Head of caudate nucleus (tissue), 42 donors: ENCODE data around the gene IL17RC.
"Not testable (repeated sequence)": the region's sequence is repeated elsewhere in the genome, so short reads cannot be mapped to it uniquely, and the experiment has no call there.

Experiments used
- DNase-seq, 42 donors: peaks; one replicate each; pipeline versions ENCODE4 v3.0.0 to v3.0.0-alpha.2; 2020 to 2021; ENCODE audit warnings: mixed read lengths in 7 of 42
- intact Hi-C: fragments of 100-400 bp; cut with DNase I; formaldehyde crosslinking; loops from one replicate; pipeline ENCODE4 v1.15.0; 2022

IL17RC gene

DNA sequence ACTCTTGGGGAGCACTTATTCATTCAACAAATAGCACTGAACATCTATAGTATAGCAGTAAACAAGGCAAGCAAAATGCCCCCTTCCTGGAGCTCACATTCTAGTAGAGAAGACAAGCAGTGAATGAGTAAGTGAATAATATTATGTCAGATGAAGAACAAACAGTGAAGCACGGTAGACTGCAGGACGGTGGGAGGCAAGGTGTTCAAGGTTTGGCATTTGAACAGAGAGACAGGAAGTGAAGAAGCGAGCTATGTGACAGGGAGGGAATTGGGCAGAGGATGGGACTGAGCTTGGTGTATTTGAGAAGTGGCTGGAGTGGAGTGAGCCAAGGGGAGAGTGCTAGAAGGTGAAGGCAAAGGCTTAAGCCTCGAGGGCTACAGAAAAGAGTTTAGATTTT lies 18.1 kb downstream of the IL17RC start:
- DNase-seq: peak in 6 of 42 donors; percentile 17 to 62 (median 30)
- intact Hi-C loops: loop anchor here (5.0 kb wide), 2 partner anchors 43 to 88 kb away; partner anchors contain the start of gene JAGN1

DNA sequence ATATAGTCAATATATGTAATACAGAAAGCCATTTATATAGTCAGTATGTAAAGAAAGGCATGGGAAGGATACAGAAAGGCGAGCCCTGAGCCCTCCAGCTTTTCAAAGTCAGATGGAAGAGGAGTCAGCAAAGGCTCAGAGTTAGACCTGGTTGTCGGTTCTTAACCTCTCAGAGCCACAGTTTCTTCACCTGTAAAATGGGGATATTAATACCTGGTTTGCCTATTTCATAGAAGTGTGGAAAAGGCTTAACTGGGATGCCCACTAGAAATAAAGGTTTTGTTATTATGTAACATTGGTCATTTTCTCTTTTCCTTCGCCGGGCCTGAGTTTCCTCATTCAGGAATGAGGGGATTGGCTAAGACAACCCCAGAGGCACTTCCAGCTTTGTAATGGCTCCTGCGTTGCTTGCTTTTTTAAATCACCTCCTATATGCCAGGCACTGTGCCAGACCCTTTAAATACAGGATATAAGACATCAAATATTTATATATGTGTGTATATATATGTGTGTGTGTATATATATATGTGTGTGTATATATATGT lies 19.1 kb downstream of the IL17RC start:
- intact Hi-C loops: no loop called here
- no peak for DNase-seq

DNA sequence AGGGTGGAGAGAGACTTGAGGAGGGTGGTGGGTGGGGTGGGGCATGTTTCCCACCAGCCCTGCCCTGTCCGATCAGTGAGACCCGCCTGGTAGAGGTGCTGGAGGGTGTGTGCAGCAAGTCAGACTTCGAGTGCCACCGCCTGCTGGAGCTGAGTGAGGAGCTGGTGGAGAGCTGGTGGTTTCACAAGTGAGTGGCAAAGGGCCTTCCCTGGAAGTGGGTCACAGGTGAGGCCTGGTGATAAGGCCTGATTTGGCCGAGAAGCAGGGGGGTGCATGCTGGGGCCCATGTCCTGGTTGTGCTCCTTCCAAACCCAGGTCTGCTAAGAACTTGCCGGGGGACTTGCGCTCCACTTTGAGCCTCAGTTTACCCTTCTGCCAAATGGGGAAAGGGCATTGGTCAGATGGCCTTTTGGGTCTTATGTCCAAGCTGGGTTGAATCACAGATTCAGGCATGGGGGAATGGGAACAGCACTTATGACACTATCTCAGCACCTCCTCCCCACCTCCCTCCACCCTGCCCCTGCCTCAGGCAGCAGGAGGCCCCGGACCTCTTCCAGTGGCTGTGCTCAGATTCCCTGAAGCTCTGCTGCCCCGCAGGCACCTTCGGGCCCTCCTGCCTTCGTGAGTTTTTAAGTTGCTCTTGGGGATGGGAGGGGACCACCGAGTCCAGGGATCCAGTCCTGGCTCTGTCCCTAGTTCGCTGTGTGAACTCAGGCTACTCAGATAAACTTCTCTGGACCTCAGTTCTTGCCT lies 20.8 kb downstream of the IL17RC start:
- intact Hi-C loops: no loop called here

DNA sequence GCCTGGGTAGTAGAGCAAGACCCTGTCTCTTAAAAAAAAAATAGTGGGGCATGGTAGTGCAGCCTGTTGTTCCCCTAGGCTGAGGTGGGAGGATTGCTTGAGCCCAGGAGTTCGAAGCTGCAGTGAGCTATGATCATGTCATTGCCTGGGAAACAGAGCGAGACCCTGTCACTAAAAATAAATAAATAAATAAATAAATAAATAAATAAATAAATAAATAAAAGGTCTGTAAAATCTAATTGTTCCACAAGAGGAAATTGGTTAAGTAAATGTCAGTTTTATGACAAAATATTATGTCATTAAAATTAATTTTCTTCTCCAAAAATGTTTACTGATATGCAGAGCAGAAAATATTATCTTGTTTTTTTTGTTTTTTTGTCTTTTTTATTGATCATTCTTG lies 22.1 kb downstream of the IL17RC start:
- intact Hi-C loops: no loop called here
- no peak for DNase-seq

More for the DNA sequence above, 20.8 kb downstream of the IL17RC start:
- DNase-seq: no peak

DNA sequence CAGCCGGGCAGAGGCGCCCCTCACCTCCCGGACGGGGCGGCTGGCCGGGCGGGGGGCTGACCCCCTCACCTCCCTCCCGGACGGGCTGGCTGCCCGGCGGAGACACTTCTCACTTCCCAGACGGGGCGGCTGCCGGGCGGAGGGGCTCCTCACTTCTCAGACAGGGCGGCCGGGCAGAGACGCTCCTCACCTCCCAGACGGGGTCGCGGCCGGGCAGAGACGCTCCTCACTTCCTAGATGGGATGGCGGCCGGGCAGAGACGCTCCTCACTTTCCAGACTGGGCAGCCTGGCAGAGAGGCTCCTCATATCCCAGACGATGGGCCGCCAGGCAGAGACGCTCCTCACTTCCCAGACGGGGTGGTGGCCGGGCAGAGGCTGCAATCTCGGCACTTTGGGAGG lies 23.0 kb downstream of the IL17RC start:
- intact Hi-C loops, DNase-seq: not testable (repeated sequence)

DNA sequence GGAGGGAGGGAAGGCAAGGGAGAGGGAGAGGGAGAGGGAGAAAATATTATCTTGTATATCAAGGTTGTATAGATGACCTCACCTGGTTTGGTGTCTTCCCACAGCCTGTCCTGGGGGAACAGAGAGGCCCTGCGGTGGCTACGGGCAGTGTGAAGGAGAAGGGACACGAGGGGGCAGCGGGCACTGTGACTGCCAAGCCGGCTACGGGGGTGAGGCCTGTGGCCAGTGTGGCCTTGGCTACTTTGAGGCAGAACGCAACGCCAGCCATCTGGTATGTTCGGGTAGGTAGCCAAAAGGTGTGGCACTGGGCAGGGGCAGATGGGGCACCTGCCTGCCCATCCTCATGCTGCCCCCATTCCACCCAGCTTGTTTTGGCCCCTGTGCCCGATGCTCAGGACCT lies 23.8 kb downstream of the IL17RC start:
- intact Hi-C loops: no loop called here

DNA sequence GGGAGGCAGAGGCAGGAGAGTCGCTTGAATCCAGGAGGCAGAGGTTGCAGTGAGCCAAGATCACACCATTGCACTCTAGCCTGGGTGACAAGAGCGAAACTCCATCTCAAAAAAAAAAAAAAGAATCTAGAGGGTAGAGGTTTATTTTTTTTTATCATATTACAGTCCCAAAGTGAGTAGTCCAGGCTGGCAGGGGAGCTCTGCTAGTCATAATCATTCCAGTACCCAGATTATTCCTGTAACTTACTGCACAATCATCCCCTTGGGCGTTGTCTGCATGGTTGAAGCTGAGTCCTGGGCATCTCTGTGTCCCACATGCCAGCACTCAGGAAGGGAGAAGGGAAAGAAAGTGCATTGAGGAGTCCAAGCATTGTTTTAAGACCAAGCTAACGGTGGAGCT lies 25.3 kb downstream of the IL17RC start:
- intact Hi-C loops: no loop called here
- DNase-seq: no peak

More for the DNA sequence above, 23.8 kb downstream of the IL17RC start:
- DNase-seq: no peak

DNA sequence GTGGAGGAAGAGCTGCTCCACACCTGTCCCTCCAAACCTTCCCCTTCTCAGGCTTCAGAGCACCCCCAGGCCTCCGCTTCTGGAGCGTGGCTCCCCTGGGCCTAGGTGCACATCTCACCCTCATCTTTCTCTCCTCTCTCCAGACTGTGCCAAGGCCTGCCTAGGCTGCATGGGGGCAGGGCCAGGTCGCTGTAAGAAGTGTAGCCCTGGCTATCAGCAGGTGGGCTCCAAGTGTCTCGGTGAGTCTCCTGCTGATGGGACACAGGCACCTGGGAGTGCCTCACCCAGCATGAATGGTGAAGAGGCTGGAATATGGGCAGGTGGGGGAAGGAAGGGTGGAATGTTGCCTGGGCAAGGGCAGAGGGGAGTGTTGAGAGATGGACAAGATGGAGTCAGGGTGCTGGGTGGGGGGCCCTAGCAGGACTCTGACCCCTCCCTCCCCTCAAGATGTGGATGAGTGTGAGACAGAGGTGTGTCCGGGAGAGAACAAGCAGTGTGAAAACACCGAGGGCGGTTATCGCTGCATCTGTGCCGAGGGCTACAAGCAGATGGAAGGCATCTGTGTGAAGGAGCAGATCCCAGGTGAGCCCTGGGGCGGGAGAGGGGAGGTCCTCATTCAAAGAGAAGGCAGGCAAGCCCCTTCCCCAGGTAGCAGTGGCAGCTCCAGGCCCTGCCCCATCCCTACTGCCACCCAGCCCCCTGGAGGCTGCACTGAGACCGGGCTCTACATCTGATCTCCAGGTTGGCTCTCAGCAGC lies 26.2 kb downstream of the IL17RC start:
- intact Hi-C loops: no loop called here
- DNase-seq: no peak

DNA sequence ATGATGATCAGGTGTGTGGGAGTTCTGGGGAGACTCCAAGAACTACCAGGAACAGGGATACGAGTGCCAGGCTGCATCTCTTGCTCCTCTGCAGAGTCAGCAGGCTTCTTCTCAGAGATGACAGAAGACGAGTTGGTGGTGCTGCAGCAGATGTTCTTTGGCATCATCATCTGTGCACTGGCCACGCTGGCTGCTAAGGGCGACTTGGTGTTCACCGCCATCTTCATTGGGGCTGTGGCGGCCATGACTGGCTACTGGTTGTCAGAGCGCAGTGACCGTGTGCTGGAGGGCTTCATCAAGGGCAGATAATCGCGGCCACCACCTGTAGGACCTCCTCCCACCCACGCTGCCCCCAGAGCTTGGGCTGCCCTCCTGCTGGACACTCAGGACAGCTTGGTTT lies 27.4 kb downstream of the IL17RC start:
- intact Hi-C loops: no loop called here
- DNase-seq: peak in 4 of 42 donors; percentile 20 to 34 (median 24)

DNA sequence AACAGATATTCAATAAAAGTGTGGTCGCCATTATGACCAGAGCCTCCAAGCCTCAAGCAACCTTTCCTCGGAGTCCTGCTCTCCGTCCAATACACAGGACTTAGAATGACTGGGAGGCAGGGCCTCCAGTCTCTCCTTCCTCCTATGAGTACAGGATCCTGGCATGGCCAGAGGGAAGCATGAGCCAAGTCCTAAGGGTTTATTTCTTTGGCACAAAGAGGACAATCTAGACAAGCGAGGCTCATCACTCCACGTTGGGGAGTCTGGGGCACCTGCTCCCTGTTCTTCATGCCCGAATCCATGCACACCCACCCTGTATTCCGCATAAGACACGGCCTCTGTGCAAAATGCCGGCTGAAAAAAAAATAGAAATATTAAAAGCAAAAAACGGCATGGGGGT lies 28.5 kb downstream of the IL17RC start:
- intact Hi-C loops: loop anchor here (5.0 kb wide), 1 partner anchor 103 kb away; the partner anchor contains the start of gene RPUSD3

DNA sequence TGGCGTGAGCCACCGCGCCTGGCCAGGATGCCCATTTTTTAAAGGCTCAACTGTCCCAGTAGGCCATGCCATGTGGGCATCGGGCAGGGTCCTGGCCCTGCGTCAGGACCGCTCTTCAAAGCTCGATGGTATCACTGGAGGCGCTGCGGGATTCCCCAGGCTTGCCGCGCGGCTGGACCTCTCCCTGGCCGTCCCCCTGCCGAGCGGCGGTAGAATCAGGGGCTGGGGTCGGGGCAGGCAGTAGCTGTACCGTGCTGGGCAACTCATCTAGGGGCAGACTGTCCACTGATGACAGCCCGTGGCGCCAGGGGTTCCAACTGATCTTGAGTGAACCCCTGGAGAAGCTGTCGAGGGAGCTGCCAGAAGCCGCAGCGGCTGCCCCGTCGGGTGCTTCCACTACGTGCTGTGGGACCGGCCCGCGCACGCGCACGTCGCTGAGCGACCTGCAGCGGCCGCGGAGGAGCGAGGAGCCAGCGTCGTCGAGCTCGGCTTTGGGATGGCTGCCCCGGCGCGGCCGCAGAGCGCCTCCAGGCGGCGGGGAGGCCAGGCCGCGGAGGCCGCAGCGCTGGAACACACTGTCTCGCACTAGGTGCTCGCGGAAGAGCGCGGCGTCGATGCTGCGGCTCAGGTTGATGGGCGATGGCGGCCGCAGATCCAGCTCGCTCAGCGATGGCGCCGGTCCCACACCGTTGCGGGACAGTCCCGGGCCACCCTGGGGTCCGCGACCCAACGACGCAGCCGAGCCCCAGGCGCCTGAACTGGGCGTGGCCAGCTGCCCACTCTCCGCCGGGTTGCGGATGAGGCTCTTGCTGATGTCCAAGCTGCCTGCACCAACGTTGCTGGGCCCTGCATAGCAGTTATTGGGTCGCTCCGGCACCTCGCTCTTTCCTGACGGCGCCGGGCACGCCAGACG lies 29.5 kb downstream of the IL17RC start:
- intact Hi-C loops: loop anchor here (5.0 kb wide), 1 partner anchor 104 kb away; the partner anchor contains the start of gene RPUSD3
- peak; percentile 55 to 92 (median 83) for DNase-seq

More for the DNA sequence above, 28.5 kb downstream of the IL17RC start:
- DNase-seq: peak in 4 of 42 donors; percentile 15 to 50 (median 40)

DNA sequence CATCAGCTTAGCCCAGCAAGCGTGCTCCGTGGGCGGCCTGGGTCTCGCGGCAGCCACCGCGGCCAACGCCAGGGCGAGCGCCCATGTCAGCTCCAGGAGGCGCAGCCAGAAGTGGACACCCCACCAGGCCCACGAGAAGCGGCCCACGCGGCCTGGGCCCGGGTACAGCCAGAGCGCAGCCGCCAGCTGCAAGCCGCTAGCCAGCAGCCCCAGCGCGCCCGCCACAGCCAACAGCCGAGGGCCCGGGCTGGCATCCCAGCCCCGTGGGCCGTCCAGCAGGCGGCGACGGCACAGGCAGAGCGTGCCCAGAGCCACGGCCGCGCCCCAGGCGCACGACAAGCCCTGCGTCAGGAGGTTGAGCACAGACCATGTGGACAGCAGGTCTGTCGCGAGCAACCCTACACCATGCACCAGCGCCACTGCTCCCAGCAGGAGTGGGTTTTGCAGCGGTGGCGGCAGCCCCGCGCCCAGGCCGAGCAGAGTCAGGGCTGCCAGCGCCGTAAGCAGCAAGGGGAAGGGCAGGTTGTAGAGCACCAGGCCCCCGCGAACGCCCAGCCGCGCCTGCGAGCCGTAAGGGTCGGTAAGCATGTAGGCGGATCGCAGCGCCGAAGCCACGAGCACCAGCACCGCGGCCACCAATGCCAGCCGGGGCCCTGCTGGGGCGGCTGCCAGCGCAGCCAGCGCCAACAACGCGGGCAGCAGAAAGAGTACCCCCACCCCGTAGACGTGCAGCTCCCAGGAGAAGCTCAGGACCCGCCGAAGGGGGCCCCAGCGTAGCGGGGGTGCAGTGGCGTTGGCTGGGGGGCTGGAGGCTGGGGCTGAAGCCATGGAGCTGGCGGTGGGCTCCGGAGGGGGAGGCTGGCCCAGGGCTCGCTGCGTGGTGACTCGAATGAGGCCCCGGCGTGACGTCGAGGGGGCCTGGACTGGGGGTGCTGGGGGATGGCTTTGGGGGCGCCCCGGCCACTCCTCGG lies 30.4 kb downstream of the IL17RC start:
- DNase-seq: peak in 38 of 42 donors; percentile 31 to 80 (median 62)
- intact Hi-C loops: loop anchor here (5.0 kb wide), 1 partner anchor 105 kb away; the partner anchor contains the start of gene RPUSD3

DNA sequence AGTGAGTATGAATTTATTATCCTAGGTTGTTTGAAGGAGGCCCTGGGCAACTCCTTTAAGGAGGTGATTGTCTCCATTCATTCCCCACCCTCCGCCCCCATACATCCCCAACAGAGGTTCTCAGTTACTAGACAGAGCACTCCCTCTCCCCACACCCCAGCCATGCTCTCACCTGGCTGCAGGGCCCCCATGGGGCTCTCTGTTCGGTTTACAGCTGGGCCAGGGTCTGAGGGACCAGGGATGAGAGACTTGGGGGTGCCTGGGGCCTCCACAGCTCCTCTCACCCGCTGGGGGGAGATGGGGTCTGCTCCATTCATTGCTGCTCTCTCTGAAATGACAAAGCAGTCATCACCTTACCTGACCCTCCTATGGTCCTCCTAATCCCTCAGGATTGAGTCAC lies 31.7 kb downstream of the IL17RC start:
- DNase-seq: peak in 3 of 42 donors; percentile 28 to 42 (median 33)
- intact Hi-C loops: loop anchor here (5.0 kb wide), 1 partner anchor 106 kb away; the partner anchor contains the start of gene RPUSD3

DNA sequence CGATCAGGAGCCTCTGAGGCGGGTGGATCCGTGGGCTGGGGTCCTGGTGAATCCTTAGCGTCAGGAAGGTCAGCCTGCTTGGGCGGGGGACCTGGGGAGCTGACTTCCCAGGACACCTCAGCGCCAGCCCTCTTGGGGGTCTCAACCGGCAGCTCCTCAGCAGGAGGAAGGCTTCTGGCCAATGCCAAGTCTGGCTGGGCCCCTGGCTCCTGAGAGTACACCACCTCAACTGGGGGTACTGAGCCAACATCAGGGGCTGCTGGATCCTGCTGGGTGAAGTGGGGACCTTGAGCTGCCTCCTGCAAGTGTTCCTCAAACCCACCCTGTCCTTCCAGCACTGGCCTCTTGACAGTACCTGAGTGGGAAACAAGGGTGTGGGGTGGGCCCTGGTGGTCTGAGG lies 32.2 kb downstream of the IL17RC start:
- intact Hi-C loops: loop anchor here (5.0 kb wide), 1 partner anchor 107 kb away; the partner anchor contains the start of gene RPUSD3

DNA sequence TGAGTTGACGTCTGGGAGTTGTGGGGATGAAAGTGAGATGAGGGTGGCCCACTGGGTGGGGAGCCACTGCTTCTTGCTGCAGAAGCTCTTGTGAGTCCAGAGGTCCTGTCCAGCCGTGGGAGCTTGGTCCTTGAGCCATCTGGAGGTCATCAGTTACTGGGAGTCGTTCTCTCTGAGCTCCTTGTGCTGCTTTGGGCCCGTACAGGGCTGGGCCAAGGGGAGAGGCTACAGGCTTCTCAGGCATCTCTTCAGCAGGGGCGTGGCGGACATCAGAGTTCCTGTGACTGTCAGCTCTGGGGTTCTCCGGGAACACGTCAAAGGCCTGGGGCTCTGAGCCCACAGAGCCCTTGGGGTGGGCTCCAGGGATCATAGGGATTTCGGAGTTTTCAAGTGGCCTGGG lies 32.7 kb downstream of the IL17RC start:
- DNase-seq: peak in 2 of 42 donors; percentile 15 to 22
- intact Hi-C loops: loop anchor here (5.0 kb wide), 1 partner anchor 107 kb away; the partner anchor contains the start of gene RPUSD3

More for the DNA sequence above, 32.2 kb downstream of the IL17RC start:
- DNase-seq: peak in 2 of 42 donors; percentile 15 to 21

DNA sequence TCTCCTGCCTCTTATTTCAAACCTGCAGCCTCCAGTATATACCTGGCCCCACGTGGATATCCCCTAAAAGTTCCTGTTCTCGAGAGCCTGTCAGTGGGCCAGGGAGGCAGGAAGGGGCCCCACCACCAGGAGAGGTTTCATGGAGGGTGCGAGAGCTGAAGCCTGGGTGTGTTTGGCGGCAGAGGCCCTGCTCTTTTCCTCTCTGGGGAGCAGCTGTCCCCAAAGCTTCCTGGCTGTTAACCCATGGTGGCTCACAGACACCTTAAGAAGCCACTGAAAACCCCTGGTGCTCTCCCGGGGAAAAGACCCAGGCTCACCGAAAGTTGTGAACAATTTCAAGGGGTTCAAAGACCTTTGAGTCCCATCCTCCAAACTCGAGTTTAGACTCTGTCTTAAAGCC lies 34.2 kb downstream of the IL17RC start:
- intact Hi-C loops: no loop called here
- DNase-seq: peak in 1 of 42 donors; percentile 14

DNA sequence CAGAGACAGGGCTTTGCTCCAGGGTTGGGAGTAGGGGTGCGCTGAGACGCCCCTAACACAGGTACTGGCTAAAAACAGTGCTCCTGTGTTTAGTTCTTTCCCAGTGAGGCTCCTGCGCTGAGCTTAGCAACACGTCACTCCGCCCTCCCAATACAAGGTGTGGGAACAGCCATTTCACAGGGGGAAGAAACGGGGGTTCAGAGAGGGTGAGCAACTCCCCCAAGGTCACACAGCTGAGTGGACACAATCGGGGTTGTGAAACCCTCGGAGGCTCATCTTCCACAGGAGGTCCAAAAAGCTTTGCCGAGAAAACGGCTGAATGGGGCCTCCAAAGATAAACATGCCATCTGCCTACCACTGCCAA lies 34.7 kb downstream of the IL17RC start:
- peak in 22 of 42 donors; percentile 23 to 71 (median 51) for DNase-seq
- intact Hi-C loops: no loop called here
